Hepatocyte (in vitro differentiated cells): Measurements from ENCODE around the gene EVI2A.

Experiments used
- CTCF ChIP-seq: fragments of 200-600 bp; sonication (generic); IDR thresholded peaks from 2 replicates; pipeline ENCODE4 v1.5.1; 2016; ENCODE audit warnings: antibody characterized with exemption, mild to moderate bottlenecking; ENCODE audit not compliant: poor library complexity
- EZH2 ChIP-seq: fragments of 200-600 bp; sonication (generic); IDR thresholded peaks from 2 replicates; pipeline ENCODE4 v1.6.1; 2016; ENCODE audit warnings: antibody characterized with exemption, mild to moderate bottlenecking, borderline replicate concordance

DNA sequence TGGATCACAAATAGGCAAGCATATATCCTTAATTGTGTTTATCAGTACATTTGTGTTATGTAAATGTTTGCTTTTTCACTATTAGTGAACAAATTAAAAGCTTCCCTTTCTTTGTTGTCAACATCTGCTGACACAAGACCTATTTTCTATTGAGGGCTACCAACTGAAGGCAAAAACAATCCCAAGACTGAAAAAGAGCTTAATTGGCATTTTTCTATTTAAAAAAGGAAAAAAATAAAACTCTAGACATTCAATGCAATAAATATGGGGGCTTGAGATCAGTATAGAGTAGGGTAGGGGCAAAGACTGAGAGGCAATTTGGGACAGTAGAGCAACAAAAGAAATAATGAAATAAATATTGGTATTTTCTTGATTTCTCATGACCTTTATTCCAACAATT is 48.6 kb downstream of the EVI2A start:
- TF ChIP-seq CTCF (no peak), EZH2 (no peak)
